DMS79 treated with DMSO at 0.1 percent for 48 hours (cell line): ENCODE data around the gene TOM1L1.

ENCODE experiments used
- DNase-seq: peaks from one replicate; lab custom pipeline; 2025; lab: John Stamatoyannopoulos, UW

The TOM1L1 gene

DNA sequence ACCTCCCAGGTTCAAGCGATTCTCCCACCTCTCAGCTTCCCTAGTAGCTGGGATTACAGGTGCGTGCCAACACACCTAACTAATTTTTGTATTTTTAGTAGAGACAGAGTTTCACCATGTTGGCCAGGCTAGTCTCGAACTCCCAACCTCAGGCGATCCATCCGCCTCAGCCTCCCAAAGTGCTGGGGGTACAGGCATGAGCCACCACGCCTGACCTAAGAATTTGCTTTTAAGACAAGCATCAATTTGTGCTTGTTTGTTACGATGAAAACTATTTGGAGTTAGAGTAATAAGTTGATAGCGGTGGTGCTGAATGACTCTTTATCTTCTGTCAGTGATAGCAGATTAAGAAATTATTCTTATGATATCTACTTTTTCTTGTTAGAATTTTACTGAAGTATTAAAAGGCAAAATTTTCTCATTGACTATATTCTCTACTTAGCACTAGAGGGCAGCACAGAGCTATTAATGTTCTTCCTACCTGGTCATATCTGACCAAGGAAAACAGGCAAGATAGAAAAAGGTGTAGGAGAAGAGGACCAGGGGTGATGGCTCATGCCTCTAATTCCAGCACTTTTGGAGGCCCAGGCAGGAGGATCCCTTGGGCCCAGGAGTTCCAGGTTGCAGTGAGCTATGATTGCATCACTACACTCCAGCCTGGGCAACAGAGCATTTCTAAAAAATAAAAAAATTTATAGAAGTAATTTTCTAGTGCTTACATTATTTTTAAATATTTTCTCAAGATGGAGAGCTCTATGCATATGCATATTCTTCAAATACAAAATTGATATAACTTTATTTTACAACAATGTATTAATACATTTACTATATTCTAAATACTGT lies 92.4 kb downstream of the TOM1L1 start:
- DNase-seq: peak; percentile 46

GRCh38 chr17:54996441-54996840 lies 95.8 kb downstream of the TOM1L1 start:
- DNase-seq: no peak

DNA sequence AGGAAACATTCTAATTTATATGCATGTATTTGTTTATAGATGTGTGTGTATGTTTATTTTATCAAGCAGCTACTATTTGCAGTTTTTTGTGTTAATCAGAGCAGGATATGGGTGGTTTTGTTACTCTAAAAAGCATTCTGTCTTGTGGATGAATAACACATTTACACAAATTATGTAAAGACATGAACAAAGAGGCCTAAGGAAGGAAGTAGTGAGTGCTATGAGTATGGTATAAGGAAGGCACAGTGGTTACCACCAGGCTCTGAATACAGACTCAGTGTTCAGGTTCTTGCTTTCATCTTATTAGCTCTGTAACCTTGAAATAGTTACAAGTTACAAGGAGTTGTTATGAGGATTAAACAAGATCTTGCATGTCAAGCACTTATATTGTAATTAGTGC lies 101.8 kb downstream of the TOM1L1 start:
- DNase-seq: no peak

DNA sequence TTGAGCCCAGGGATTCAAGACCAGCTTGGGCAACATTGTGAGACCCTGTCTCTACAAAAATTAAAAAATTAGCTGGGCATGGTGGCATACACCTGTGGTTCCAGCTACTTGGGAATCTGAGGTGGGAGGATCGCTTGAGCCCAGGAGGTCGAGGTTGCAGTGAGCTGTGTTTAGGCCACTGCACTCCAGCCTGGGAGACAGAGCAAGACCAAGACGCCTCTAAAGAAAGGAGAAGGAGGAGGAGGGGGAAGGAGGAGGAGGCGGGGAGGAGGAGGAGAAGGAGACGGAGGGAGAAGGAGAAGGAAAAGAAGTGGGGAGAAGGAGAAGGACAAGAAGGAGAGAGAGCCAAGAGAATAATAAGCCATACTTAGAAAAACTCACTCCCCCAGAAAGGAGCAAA lies 103.8 kb downstream of the TOM1L1 start:
- no peak for DNase-seq

GRCh38 chr17:55005520-55005919 lies 104.9 kb downstream of the TOM1L1 start:
- no peak for DNase-seq
